NB4 (cell line): ENCODE measurements around the gene GNAT3.

Experiments used
- DNase-seq: peaks from one replicate; pipeline ENCODE4 v3.0.0; 2010; ENCODE audit warnings: low read depth
- H3K4me3 ChIP-seq: one replicate; pipeline ENCODE4 v1.5.1; 2011; ENCODE audit warnings: mild to moderate bottlenecking, low read depth, low read length, moderate library complexity
- CTCF ChIP-seq: IDR thresholded peaks from one replicate; pipeline ENCODE4 v1.5.1; 2012; ENCODE audit warnings: low read depth, low read length
- MAX ChIP-seq: IDR thresholded peaks from 2 replicates; pipeline ENCODE4 v1.6.1; 2011; ENCODE audit warnings: low read depth, low read length
- MYC ChIP-seq: IDR thresholded peaks from 2 replicates; pipeline ENCODE4 v1.6.1; 2011; ENCODE audit warnings: low read depth, low read length
- POLR2A ChIP-seq: IDR thresholded peaks from 2 replicates; pipeline ENCODE4 v1.6.1; 2011; ENCODE audit warnings: mild to moderate bottlenecking; ENCODE audit not compliant: insufficient read length; ENCODE audit errors: extremely low read depth

Gene GNAT3

GRCh38 chr7:80491462-80491861 lies 20.4 kb downstream of the GNAT3 start:
- no peak for TF ChIP-seq POLR2A
- TF ChIP-seq CTCF: no peak
- TF ChIP-seq MAX: no peak
- TF ChIP-seq MYC: no peak
- DNase-seq: no peak
- no peak overlapping the region for H3K4me3 ChIP-seq

GRCh38 chr7:80488851-80489370 lies 23.0 kb downstream of the GNAT3 start:
- DNase-seq: no peak
- H3K4me3 ChIP-seq: no peak overlapping the region
- TF ChIP-seq MYC (no peak), MAX (no peak), POLR2A (no peak), CTCF (no peak)

GRCh38 chr7:80488406-80488805 lies 23.5 kb downstream of the GNAT3 start:
- H3K4me3 ChIP-seq: no peak overlapping the region
- TF ChIP-seq MYC: no peak
- peak; percentile 25 for DNase-seq

- DNase-seq: no peak
- TF ChIP-seq CTCF: no peak
- TF ChIP-seq MAX: no peak
- TF ChIP-seq MYC: no peak
- no peak for TF ChIP-seq POLR2A
- no peak overlapping the region for H3K4me3 ChIP-seq
Observed at GRCh38 chr7:80485721-80486120, 26.1 kb downstream of the GNAT3 start.

- TF ChIP-seq CTCF: no peak
- DNase-seq: no peak
- no peak overlapping the region for H3K4me3 ChIP-seq
Observed at GRCh38 chr7:80482950-80483349, 28.9 kb downstream of the GNAT3 start.

GRCh38 chr7:80481196-80481884 lies 30.5 kb downstream of the GNAT3 start:
- no peak for DNase-seq
- TF ChIP-seq CTCF (no peak), MAX (no peak), POLR2A (no peak), MYC (no peak)
- no peak overlapping the region for H3K4me3 ChIP-seq
